ENCODE data around the gene SLC13A4. TPM values are rescaled to one million over a fixed set of nuclear protein-coding genes. Genes with fewer than 3 reads are reported as not detected.

The SLC13A4 gene
- total and polyA plus RNA-seq, 4 experiments from 2014 or later = 0.52 TPM; not detected in 3

DNA sequence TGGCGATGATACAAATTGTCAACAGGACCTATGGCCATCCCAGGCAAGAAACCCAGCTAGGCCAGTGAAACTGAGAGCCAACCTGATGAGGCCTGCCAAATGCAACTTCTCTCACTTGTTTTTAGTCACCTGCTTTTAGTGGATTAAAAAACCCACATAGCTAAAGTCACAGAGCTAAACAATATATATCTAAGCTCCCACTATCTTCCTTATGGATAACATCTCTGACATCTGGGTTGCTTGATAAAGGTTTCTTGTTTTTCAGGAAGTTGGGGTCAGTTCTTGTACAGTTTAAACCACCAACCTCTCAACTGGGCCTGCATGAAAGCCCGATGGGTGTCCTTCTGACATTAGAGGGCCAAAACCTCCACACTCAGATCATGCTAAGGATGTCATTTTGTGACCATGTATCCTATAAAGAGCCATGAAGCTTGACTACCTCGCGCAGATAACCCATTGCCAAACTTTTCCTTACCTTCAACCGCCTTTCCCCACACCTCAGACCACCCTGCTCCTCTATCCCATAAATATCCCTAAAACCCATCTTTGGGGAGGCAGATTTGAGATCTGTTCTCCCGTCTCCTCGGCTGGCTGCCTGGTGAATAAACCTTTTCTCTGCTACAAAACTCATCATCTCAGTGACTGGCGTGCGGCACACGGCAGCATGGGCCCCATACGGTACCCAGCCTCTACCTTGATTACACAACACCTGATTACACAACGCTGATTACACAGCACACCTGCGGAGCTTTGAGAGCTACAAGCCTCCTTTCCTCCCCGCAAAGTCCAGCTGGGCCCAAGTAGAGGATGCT is 66.5 kb downstream of the SLC13A4 start:
- Mint-ChIP-seq H3K4me3 (peak overlapping the region; percentile 91 to 98 (median 96)), H3K36me3 (peaks cover 0 to 5% of the 10 kb centered on the region in 2 donors), H3K9me3 (peaks cover 0 to 2% (median 0%) of the 10 kb centered on the region in 8 donors), H3K27me3 (no peaks in the 10 kb centered on the region), H3K27ac (peak overlapping the region; percentile 81 to 98 (median 90)), H3K4me1 (peaks cover 22 to 48% (median 33%) of the 10 kb centered on the region in 4 donors)
- DNase-seq = peak in 2 of 5 donors; percentile 2 to 40
- Histone ChIP-seq H3K4me3 (ENCODE audit: low read length in 2 of 2) (peak overlapping the region; percentile 9 to 98), H3K4me1 (ENCODE audit: insufficient read depth, low read length) (peaks cover 30% of the 10 kb centered on the region), H3K36me3 (ENCODE audit: insufficient read depth, low read length) (no peaks in the 10 kb centered on the region), H3K9me3 (ENCODE audit: control insufficient read depth in 1 of 2, low read length in 2 of 2) (no peaks in the 10 kb centered on the region), H3K27ac (ENCODE audit: low read depth, low read length) (peak overlapping the region; percentile 76), H3K27me3 (ENCODE audit: insufficient read depth, low read length) (no peaks in the 10 kb centered on the region)
- ChIA-PET POLR2A (ENCODE audit: partially characterized antibody) (interaction anchor here (0.6 to 1.9 kb wide), 7 partner anchors 9 to 682 kb away, joined by 3 to 8 read pairs (median 7); partner anchors contain the start of genes MTPN and NUP205), CTCF (ENCODE audit: partially characterized antibody) (interaction anchor here (0.7 to 5.7 kb wide), 11 partner anchors 10 to 380 kb away, joined by 3 to 57 read pairs (median 3); no protein-coding TSS in a partner anchor)
- intact Hi-C loops (cut with micrococcal nuclease) = loop anchor here (1.0 to 5.0 kb wide), 7 partner anchors 104 to 1345 kb away; partner anchors contain the start of genes CNOT4, MTPN, NUP205 and SLC35B4

GRCh38 chr7:135659159-135659846 is 68.7 kb downstream of the SLC13A4 start:
- peaks cover 0 to 5% of the 10 kb centered on the region in 2 donors for H3K36me3 Mint-ChIP-seq
- H3K36me3 ChIP-seq (ENCODE audit: insufficient read depth, low read length) = no peaks in the 10 kb centered on the region
- H3K4me1 ChIP-seq (ENCODE audit: insufficient read depth, low read length) = peaks cover 23% of the 10 kb centered on the region
- H3K4me3 Mint-ChIP-seq = no peak overlapping the region
- no peaks in the 10 kb centered on the region for H3K27me3 Mint-ChIP-seq
- peaks cover 0 to 2% (median 0%) of the 10 kb centered on the region in 8 donors for H3K9me3 Mint-ChIP-seq
- no peak overlapping the region for H3K4me3 ChIP-seq (ENCODE audit: low read length in 2 of 2)
- CTCF ChIA-PET (ENCODE audit: partially characterized antibody) = interaction anchor here (1.8 to 5.7 kb wide), 2 partner anchors 14 to 101 kb away, joined by 4 to 57 read pairs; no protein-coding TSS in a partner anchor
- no peak for DNase-seq
- H3K9me3 ChIP-seq (ENCODE audit: control insufficient read depth in 1 of 2, low read length in 2 of 2) = no peaks in the 10 kb centered on the region
- H3K27ac ChIP-seq (ENCODE audit: low read depth, low read length) = no peak overlapping the region
- H3K27ac Mint-ChIP-seq = no peak overlapping the region
- POLR2A ChIA-PET (ENCODE audit: partially characterized antibody) = interaction anchor here (0.7 kb wide), 1 partner anchor 380 kb away, joined by 3 read pairs; no protein-coding TSS in a partner anchor
- intact Hi-C loops (cut with micrococcal nuclease) = no loop called here
- H3K27me3 ChIP-seq (ENCODE audit: insufficient read depth, low read length) = no peaks in the 10 kb centered on the region
- H3K4me1 Mint-ChIP-seq = peaks cover 11 to 30% (median 18%) of the 10 kb centered on the region in 4 donors

GRCh38 chr7:135658564-135658963 is 69.4 kb downstream of the SLC13A4 start:
- Mint-ChIP-seq H3K9me3 (peaks cover 0 to 2% (median 0%) of the 10 kb centered on the region in 8 donors), H3K4me3 (no peak overlapping the region), H3K36me3 (peaks cover 0 to 5% of the 10 kb centered on the region in 2 donors), H3K27ac (no peak overlapping the region), H3K4me1 (peaks cover 7 to 22% (median 12%) of the 10 kb centered on the region in 4 donors), H3K27me3 (no peaks in the 10 kb centered on the region)
- Histone ChIP-seq H3K9me3 (ENCODE audit: control insufficient read depth in 1 of 2, low read length in 2 of 2) (no peaks in the 10 kb centered on the region), H3K36me3 (ENCODE audit: insufficient read depth, low read length) (no peaks in the 10 kb centered on the region), H3K4me1 (ENCODE audit: insufficient read depth, low read length) (peaks cover 15% of the 10 kb centered on the region), H3K27ac (ENCODE audit: low read depth, low read length) (no peak overlapping the region), H3K27me3 (ENCODE audit: insufficient read depth, low read length) (no peaks in the 10 kb centered on the region), H3K4me3 (ENCODE audit: low read length in 2 of 2) (no peak overlapping the region)
- intact Hi-C loops (cut with micrococcal nuclease) = no loop called here
- POLR2A ChIA-PET (ENCODE audit: partially characterized antibody) = no interaction called here
- DNase-seq = no peak
- CTCF ChIA-PET (ENCODE audit: partially characterized antibody) = interaction anchor here (1.8 to 5.7 kb wide), 2 partner anchors 14 to 100 kb away, joined by 4 to 57 read pairs; no protein-coding TSS in a partner anchor

DNA sequence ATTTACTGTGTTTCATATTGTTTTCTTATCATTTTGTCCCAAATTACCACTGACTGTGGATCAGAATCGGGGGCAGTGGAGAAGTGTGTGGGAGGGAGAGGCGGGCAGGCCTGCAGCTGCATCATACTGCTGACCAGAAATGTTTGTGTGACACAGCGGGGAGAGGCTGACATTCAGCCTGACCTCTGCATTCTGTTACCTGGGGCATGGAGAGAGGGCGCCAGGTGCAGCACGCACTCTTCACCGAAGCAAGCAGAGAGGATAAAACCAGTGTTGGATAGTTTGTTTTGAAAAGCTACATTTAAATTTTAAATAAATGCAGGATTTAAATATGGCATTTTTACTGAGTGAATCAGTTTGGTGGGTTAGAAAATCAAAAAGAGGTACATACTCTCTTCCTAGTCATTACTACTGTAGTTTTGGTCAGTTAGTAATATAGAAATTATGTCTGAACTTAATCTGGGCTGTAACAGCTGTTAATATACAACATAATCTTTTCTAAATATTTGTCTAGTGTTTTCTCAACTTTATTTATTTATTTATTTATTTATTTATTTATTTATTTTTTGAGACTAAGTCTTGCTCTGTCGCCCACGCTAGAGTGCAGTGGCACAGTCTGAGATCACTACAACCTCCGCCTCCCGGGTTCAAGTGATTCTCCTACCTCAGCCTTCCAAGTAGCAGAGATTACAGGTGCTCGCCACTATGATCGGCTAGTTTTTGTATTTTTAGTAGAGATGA is 74.5 kb downstream of the SLC13A4 start:
- ChIA-PET CTCF (ENCODE audit: partially characterized antibody) (interaction anchor here (1.0 to 1.8 kb wide), 2 partner anchors 9 to 379 kb away, joined by 3 to 6 read pairs; no protein-coding TSS in a partner anchor), POLR2A (ENCODE audit: partially characterized antibody) (no interaction called here)
- Mint-ChIP-seq H3K36me3 (peaks cover 3 to 9% of the 10 kb centered on the region in 2 donors), H3K4me3 (no peak overlapping the region), H3K27me3 (no peaks in the 10 kb centered on the region), H3K9me3 (no peaks in the 10 kb centered on the region), H3K4me1 (peaks cover 0 to 2% (median 0%) of the 10 kb centered on the region in 4 donors), H3K27ac (no peak overlapping the region)
- Histone ChIP-seq H3K27ac (ENCODE audit: low read depth, low read length) (no peak overlapping the region), H3K4me1 (ENCODE audit: insufficient read depth, low read length) (no peaks in the 10 kb centered on the region), H3K27me3 (ENCODE audit: insufficient read depth, low read length) (no peaks in the 10 kb centered on the region), H3K4me3 (ENCODE audit: low read length in 2 of 2) (no peak overlapping the region), H3K9me3 (ENCODE audit: control insufficient read depth in 1 of 2, low read length in 2 of 2) (no peaks in the 10 kb centered on the region), H3K36me3 (ENCODE audit: insufficient read depth, low read length) (no peaks in the 10 kb centered on the region)
- intact Hi-C loops (cut with micrococcal nuclease) = no loop called here
- no peak for DNase-seq

DNA sequence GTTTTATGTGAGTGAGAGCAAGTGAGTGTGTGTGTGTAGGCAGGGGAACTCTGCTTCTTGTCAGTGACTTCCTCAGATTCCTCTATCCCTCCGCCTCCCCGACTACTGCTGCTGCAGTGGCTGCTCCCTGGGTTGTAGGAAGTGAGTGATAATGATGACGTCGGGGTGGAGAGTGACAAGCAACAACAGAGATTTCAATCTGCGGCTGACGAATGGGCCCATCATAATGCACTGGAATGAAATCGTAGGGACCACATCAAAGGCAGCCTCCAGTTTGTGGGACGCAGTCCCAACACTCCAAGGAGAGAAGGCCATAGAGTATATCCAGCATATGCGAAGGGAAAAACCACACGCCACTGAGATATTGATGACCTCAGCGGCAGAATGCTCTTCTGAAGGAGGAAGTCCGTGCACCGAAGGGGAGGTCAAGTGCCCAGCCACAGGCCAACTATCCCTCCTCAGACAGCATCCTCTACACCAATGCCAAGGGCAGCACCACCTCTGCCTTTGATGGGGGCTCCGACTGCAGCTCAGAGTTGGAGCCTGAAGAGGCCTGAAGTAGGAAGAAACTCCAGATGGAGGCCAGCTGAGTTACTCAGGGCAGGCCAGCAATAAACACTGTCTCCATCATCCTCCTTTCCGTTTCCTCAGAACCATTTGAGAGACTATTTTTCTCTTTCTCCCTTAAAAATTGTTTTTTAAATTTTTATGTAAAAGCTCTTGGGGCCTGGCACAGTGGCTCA is 77.0 kb downstream of the SLC13A4 start:
- H3K36me3 ChIP-seq (ENCODE audit: insufficient read depth, low read length) = peaks cover 15% of the 10 kb centered on the region
- Mint-ChIP-seq H3K4me3 (no peak overlapping the region), H3K36me3 (peaks cover 14 to 16% of the 10 kb centered on the region in 2 donors), H3K27ac (peak overlapping the region in 1 of 7 donors; percentile 23), H3K4me1 (peaks cover 0 to 2% (median 0%) of the 10 kb centered on the region in 4 donors), H3K27me3 (no peaks in the 10 kb centered on the region), H3K9me3 (no peaks in the 10 kb centered on the region)
- CTCF ChIA-PET (ENCODE audit: partially characterized antibody) = interaction anchor here (0.6 to 1.6 kb wide), 2 partner anchors 375 to 480 kb away, joined by 3 read pairs; no protein-coding TSS in a partner anchor
- POLR2A ChIA-PET (ENCODE audit: partially characterized antibody) = interaction anchor here (1.0 kb wide), 1 partner anchor 490 kb away, joined by 3 read pairs; no protein-coding TSS in a partner anchor
- no peak overlapping the region for H3K27ac ChIP-seq (ENCODE audit: low read depth, low read length)
- intact Hi-C loops (cut with micrococcal nuclease) = no loop called here
- no peaks in the 10 kb centered on the region for H3K27me3 ChIP-seq (ENCODE audit: insufficient read depth, low read length)
- DNase-seq = no peak
- H3K4me3 ChIP-seq (ENCODE audit: low read length in 2 of 2) = no peak overlapping the region
- H3K4me1 ChIP-seq (ENCODE audit: insufficient read depth, low read length) = no peaks in the 10 kb centered on the region
- H3K9me3 ChIP-seq (ENCODE audit: control insufficient read depth in 1 of 2, low read length in 2 of 2) = no peaks in the 10 kb centered on the region

DNA sequence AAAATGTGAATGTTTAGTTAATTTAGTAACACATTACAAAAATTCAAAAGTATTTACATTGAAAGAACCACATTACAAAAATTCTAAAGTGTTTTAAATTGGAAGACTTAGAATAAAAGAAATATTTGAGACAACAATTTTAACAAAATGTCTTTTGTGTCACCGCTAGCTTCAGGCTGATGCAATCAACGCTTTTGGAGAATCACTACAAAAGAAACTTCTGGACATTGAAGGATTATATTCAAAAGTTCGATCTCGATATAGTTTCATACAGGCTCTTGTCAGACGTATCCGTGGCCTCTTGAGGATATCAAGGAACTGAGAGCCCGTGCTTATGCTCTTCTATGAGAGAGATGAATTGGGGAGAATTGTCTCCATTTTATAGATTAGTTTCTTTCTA is 79.8 kb downstream of the SLC13A4 start:
- Histone ChIP-seq H3K36me3 (ENCODE audit: insufficient read depth, low read length) (peaks cover 31% of the 10 kb centered on the region), H3K4me1 (ENCODE audit: insufficient read depth, low read length) (no peaks in the 10 kb centered on the region), H3K9me3 (ENCODE audit: control insufficient read depth in 1 of 2, low read length in 2 of 2) (no peaks in the 10 kb centered on the region), H3K4me3 (ENCODE audit: low read length in 2 of 2) (no peak overlapping the region), H3K27me3 (ENCODE audit: insufficient read depth, low read length) (no peaks in the 10 kb centered on the region), H3K27ac (ENCODE audit: low read depth, low read length) (no peak overlapping the region)
- intact Hi-C loops (cut with micrococcal nuclease) = no loop called here
- no peak for DNase-seq
- Mint-ChIP-seq H3K9me3 (no peaks in the 10 kb centered on the region), H3K27me3 (no peaks in the 10 kb centered on the region), H3K27ac (no peak overlapping the region), H3K4me3 (no peak overlapping the region), H3K36me3 (peaks cover 34 to 40% of the 10 kb centered on the region in 2 donors), H3K4me1 (peaks cover 0 to 3% (median 2%) of the 10 kb centered on the region in 4 donors)
- ChIA-PET CTCF (ENCODE audit: partially characterized antibody) (interaction anchor here (3.0 to 6.8 kb wide), 2 partner anchors 27 to 368 kb away, joined by 7 to 113 read pairs; no protein-coding TSS in a partner anchor), POLR2A (ENCODE audit: partially characterized antibody) (no interaction called here)

Measured in CD4-positive, alpha-beta memory T cell (primary cell).